Astrocyte (in vitro differentiated cells and primary cell): ENCODE data around the gene TNFRSF9. TPM values are rescaled to one million over a fixed set of nuclear protein-coding genes. Genes with fewer than 3 reads are reported as not detected.

Experiments
- DNase-seq: peaks from one replicate; pipeline ENCODE4 v3.0.0-alpha.2; 2010; ENCODE audit warnings: low read depth
- FAIRE-seq: peaks from 2 replicates; lab custom pipeline; 2011; peaks lifted over from hg19 to GRCh38; lab: Jason Lieb, UNC
- H2AFZ ChIP-seq: 2 replicates; pipeline ENCODE4 v1.6.0; 2012; ENCODE audit warnings: low read depth, low read length, inconsistent platforms
- H3K27ac ChIP-seq: 2 replicates; pipeline ENCODE4 v1.5.1; 2011; ENCODE audit warnings: low read depth, low read length, inconsistent platforms
- H3K27me3 ChIP-seq: 2 replicates; pipeline ENCODE4 v1.6.0; 2011; ENCODE audit warnings: low read length, inconsistent platforms; ENCODE audit not compliant: insufficient read depth
- H3K36me3 ChIP-seq: 2 replicates; pipeline ENCODE4 v1.5.1; 2011; ENCODE audit warnings: low read length, inconsistent platforms; ENCODE audit not compliant: insufficient read depth
- H3K4me1 ChIP-seq: 2 replicates; pipeline ENCODE4 v1.5.1; 2011; ENCODE audit warnings: low read length, inconsistent platforms; ENCODE audit not compliant: insufficient read depth
- H3K4me2 ChIP-seq: 2 replicates; pipeline ENCODE4 v1.6.0; 2012; ENCODE audit warnings: low read length, inconsistent platforms
- H3K4me3 ChIP-seq: 2 replicates; pipeline ENCODE4 v1.5.1; 2011; ENCODE audit warnings: low read depth, mild to moderate bottlenecking, low read length, inconsistent platforms; ENCODE audit not compliant: insufficient read depth
- H3K79me2 ChIP-seq: 2 replicates; pipeline ENCODE4 v1.6.0; 2012; ENCODE audit warnings: mild to moderate bottlenecking, low read length, inconsistent platforms; ENCODE audit not compliant: insufficient read depth
- H3K9ac ChIP-seq: 2 replicates; pipeline ENCODE4 v1.6.0; 2012; ENCODE audit warnings: mild to moderate bottlenecking, low read length, inconsistent platforms
- H3K9me3 ChIP-seq: 2 replicates; pipeline ENCODE4 v1.5.1; 2012; ENCODE audit warnings: low read depth, mild to moderate bottlenecking, low read length, inconsistent platforms; ENCODE audit not compliant: insufficient read depth
- H4K20me1 ChIP-seq: 2 replicates; pipeline ENCODE4 v1.6.0; 2012; ENCODE audit warnings: low read length, inconsistent platforms; ENCODE audit not compliant: insufficient read depth
- H3K27ac Mint-ChIP-seq: one replicate; pipeline ENCODE4 v1.8.0; 2021; ENCODE audit warnings: mild to moderate bottlenecking, mixed read lengths; ENCODE audit not compliant: unreplicated experiment
- H3K27me3 Mint-ChIP-seq: one replicate; pipeline ENCODE4 v1.8.0; 2021; ENCODE audit warnings: low read depth, mixed read lengths; ENCODE audit not compliant: unreplicated experiment
- H3K36me3 Mint-ChIP-seq: one replicate; pipeline ENCODE4 v1.8.0; 2021; ENCODE audit warnings: low read depth, mixed read lengths; ENCODE audit not compliant: unreplicated experiment
- H3K4me1 Mint-ChIP-seq: one replicate; pipeline ENCODE4 v1.8.0; 2021; ENCODE audit warnings: low read depth, mixed read lengths; ENCODE audit not compliant: unreplicated experiment
- H3K4me3 Mint-ChIP-seq: one replicate; pipeline ENCODE4 v1.8.0; 2021; ENCODE audit warnings: mild to moderate bottlenecking, moderate library complexity, mixed read lengths; ENCODE audit not compliant: unreplicated experiment
- H3K9me3 Mint-ChIP-seq: one replicate; pipeline ENCODE4 v1.8.0; 2021; ENCODE audit warnings: mild to moderate bottlenecking, mixed read lengths; ENCODE audit not compliant: unreplicated experiment
- CTCF ChIP-seq: IDR thresholded peaks from 2 replicates; pipeline ENCODE4 v1.5.1; 2011; ENCODE audit warnings: low read depth, mild to moderate bottlenecking, inconsistent platforms, low read length, moderate library complexity; ENCODE audit not compliant: insufficient read depth
- EZH2 ChIP-seq: IDR thresholded peaks from 2 replicates; pipeline ENCODE4 v1.6.1; 2012; ENCODE audit warnings: mild to moderate bottlenecking, low read length, inconsistent platforms; ENCODE audit not compliant: insufficient read depth
- total RNA-seq: library from RNA; stranded (reverse); gene quantifications from 2 replicates; pipeline ENCODE4 v1.2.1, GENCODE V29; 2021

Gene TNFRSF9
- total RNA-seq, 1 donor from 2014 or later: 3.4 TPM

DNA sequence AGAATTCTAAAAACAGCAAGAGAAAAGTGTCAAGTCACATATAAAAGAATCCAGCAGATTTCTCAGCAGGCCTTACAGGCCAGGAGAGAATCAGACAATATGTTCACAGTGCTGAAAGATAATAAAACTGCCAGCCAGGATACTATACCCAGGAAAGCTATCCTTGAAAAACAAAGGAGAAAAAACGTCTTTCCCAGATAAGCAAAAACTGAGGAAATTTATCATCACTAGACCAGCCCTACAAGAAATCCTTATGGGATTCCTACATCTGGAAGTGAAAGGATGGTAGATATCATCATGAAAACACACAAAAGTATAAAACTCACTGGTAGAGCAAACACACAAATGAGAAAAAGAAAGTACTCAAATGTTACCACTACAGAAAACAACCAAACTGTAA lies 62.6 kb downstream of the TNFRSF9 start:
- H3K4me1 ChIP-seq: no peaks in the 10 kb centered on the region
- H3K27ac ChIP-seq: no peak overlapping the region
- H3K27me3 Mint-ChIP-seq: peaks cover 4% of the 10 kb centered on the region
- H3K36me3 ChIP-seq: no peaks in the 10 kb centered on the region
- no peaks in the 10 kb centered on the region for H3K4me1 Mint-ChIP-seq
- H3K9me3 ChIP-seq: no peaks in the 10 kb centered on the region
- no peaks in the 10 kb centered on the region for H3K79me2 ChIP-seq
- H2AFZ ChIP-seq: no peak overlapping the region
- H3K9me3 Mint-ChIP-seq: peaks cover 14% of the 10 kb centered on the region
- no peaks in the 10 kb centered on the region for H4K20me1 ChIP-seq
- no peak overlapping the region for H3K4me2 ChIP-seq
- DNase-seq: no peak
- H3K4me3 Mint-ChIP-seq: no peak overlapping the region
- H3K27ac Mint-ChIP-seq: no peak overlapping the region
- no peak overlapping the region for H3K4me3 ChIP-seq
- no peaks in the 10 kb centered on the region for H3K27me3 ChIP-seq
- FAIRE-seq: no peak
- TF ChIP-seq EZH2 (no peak), CTCF (no peak)
- H3K36me3 Mint-ChIP-seq: no peaks in the 10 kb centered on the region
- H3K9ac ChIP-seq: no peak overlapping the region

DNA sequence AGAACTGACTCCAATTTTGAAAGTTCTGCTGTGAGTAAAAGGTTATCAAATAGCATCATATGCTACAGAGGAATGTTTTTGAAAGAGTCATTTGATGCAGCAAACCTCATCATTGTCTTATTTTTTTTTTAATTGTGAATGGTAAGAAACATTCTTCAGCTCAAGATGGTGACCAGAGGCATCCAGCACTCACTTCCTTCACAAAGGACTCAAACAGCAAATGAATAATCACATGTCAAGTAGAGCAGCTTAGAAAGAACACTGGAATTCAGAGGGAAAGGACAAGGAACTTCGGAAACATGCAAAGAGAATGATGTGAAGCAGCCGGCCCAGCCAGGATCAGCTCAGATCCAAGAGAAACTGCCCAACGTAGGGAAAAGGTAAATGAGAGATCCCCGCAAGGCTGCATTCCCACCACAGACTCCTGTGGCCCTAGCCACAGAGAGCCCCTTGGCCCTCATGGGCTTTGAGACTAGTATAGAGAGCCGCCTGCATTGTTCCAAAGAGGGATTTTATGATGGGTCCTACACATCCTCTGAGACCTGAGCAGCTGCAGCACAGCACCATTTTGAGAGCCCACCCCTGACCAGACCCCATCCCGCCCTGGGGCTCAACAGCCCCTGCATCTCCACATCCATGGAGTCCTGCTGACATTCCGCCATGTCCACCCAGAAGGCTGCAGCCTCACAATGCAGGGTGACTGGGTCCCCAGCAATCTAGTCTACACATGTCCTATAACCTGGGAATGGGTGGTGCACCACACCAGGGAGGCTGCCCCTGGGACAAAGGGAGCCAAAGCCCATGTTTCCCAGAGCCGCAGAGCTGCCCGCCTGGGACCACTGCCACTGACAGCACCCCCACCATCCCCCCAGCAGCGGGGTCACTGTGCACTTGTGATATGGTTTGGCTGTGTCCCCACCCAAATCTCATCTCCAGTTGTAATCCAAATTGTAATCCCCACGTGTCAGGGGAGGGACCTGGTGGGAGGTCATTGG lies 66.5 kb downstream of the TNFRSF9 start:
- Mint-ChIP-seq H3K9me3 (peaks cover 13% of the 10 kb centered on the region), H3K27ac (no peak overlapping the region), H3K27me3 (peaks cover 9% of the 10 kb centered on the region), H3K36me3 (no peaks in the 10 kb centered on the region), H3K4me3 (no peak overlapping the region), H3K4me1 (no peaks in the 10 kb centered on the region)
- no peaks in the 10 kb centered on the region for H3K9me3 ChIP-seq
- no peak overlapping the region for H3K9ac ChIP-seq
- no peak overlapping the region for H3K4me2 ChIP-seq
- H4K20me1 ChIP-seq: no peaks in the 10 kb centered on the region
- no peak overlapping the region for H3K4me3 ChIP-seq
- TF ChIP-seq EZH2 (no peak), CTCF (no peak)
- no peaks in the 10 kb centered on the region for H3K27me3 ChIP-seq
- H3K36me3 ChIP-seq: no peaks in the 10 kb centered on the region
- H3K4me1 ChIP-seq: no peaks in the 10 kb centered on the region
- no peak overlapping the region for H2AFZ ChIP-seq
- no peaks in the 10 kb centered on the region for H3K79me2 ChIP-seq
- FAIRE-seq (no peak), DNase-seq (peak; percentile 38)
- H3K27ac ChIP-seq: no peak overlapping the region

DNA sequence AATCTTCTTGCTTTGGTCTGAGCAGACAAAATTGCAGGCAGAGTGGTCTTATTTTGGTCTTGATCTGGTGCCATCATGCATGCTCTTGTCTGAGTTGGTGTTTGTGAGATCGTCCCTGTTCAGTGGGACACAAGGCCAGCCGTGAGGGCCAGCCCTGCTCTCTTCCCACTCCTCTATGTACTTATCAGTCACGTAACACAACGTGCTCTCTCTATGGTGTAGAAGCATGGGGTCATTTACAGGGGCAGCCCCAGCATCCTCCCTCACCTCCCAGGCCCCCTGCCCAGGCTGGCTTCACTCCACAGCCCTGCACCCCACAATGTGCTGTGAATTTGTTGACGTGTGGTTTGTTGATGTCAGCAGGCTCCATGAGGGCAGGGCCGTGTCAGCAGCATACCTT lies 69.5 kb downstream of the TNFRSF9 start:
- H3K36me3 Mint-ChIP-seq: no peaks in the 10 kb centered on the region
- no peak for DNase-seq
- no peak for FAIRE-seq

More for the DNA sequence above, 69.5 kb downstream of the TNFRSF9 start:
- no peak overlapping the region for H3K27ac ChIP-seq
- peaks cover 9% of the 10 kb centered on the region for H3K9me3 Mint-ChIP-seq
- no peak overlapping the region for H3K27ac Mint-ChIP-seq
- H3K9ac ChIP-seq: no peak overlapping the region
- no peak overlapping the region for H3K4me3 Mint-ChIP-seq
- no peaks in the 10 kb centered on the region for H3K27me3 ChIP-seq
- H3K4me1 ChIP-seq: no peaks in the 10 kb centered on the region
- no peaks in the 10 kb centered on the region for H3K9me3 ChIP-seq
- no peaks in the 10 kb centered on the region for H3K4me1 Mint-ChIP-seq
- no peaks in the 10 kb centered on the region for H3K36me3 ChIP-seq
- H4K20me1 ChIP-seq: no peaks in the 10 kb centered on the region
- no peak overlapping the region for H3K4me2 ChIP-seq
- no peak overlapping the region for H2AFZ ChIP-seq
- peaks cover 12% of the 10 kb centered on the region for H3K27me3 Mint-ChIP-seq
- H3K4me3 ChIP-seq: no peak overlapping the region
- TF ChIP-seq EZH2 (no peak), CTCF (no peak)
- H3K79me2 ChIP-seq: no peaks in the 10 kb centered on the region
